Measurements from ENCODE around the gene EHMT1.

DNA sequence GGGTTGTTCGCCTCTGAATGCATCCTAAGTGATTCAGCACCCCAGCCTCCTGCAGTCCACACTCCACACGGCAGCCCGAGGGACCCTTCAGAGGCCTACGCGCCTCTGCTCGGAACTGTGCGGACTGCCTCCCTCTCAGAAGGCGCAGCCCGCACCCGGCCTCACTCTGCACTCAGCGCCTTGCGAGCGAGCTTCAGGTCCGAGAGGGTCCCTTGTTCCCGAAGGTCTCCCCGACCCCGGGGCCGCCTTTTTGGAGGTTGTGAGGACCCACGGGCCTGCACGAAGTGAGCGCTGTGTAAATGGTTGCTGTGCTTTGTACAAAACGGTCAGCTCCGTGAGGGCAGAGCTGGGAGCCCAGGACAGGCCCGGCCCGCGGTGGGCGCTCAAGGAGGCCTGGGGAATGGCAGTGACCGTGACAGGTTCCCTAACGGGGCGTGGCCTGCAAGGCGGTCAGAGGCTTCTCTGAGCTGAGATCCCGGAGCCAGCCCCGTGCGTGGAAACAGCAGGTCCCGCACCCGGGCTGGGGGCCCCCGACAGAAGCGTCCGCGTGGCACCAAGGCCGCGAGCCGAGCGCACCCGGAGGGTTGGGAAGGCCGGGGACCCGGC is 258.1 kb downstream of the EHMT1 start:
- TF ChIP-seq TAF1 (IDR thresholded peaks at IDR 0.05; ENCODE audit: low read depth) (no peak), NFIC (IDR thresholded peaks at IDR 0.05) (no peak), EGR1 (IDR thresholded peaks at IDR 0.05) (no peak), CREB1 (IDR thresholded peaks at IDR 0.05; ENCODE audit: low read depth) (no peak), RAD21 (IDR thresholded peaks at IDR 0.05; ENCODE audit: low read depth) (no peak), TCF12 (IDR thresholded peaks at IDR 0.05; ENCODE audit: low read depth) (no peak), YY1 (IDR thresholded peaks at IDR 0.05; ENCODE audit: low read depth) (no peak), FOXM1 (IDR thresholded peaks at IDR 0.05; ENCODE audit: borderline replicate concordance, low read depth) (no peak)
- TF ChIP-seq, protein P1, sequence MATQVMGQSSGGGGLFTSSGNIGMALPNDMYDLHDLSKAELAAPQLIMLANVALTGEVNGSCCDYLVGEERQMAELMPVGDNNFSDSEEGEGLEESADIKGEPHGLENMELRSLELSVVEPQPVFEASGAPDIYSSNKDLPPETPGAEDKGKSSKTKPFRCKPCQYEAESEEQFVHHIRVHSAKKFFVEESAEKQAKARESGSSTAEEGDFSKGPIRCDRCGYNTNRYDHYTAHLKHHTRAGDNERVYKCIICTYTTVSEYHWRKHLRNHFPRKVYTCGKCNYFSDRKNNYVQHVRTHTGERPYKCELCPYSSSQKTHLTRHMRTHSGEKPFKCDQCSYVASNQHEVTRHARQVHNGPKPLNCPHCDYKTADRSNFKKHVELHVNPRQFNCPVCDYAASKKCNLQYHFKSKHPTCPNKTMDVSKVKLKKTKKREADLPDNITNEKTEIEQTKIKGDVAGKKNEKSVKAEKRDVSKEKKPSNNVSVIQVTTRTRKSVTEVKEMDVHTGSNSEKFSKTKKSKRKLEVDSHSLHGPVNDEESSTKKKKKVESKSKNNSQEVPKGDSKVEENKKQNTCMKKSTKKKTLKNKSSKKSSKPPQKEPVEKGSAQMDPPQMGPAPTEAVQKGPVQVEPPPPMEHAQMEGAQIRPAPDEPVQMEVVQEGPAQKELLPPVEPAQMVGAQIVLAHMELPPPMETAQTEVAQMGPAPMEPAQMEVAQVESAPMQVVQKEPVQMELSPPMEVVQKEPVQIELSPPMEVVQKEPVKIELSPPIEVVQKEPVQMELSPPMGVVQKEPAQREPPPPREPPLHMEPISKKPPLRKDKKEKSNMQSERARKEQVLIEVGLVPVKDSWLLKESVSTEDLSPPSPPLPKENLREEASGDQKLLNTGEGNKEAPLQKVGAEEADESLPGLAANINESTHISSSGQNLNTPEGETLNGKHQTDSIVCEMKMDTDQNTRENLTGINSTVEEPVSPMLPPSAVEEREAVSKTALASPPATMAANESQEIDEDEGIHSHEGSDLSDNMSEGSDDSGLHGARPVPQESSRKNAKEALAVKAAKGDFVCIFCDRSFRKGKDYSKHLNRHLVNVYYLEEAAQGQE (IDR thresholded peaks at IDR 0.05; ENCODE audit: low read depth), result no peak
